Activated naive CD4-positive, alpha-beta T cell treated with anti-CD3 and anti-CD28 coated beads, Interleukin-2, amount 50 U/mL, for 24 hours (primary cell): ENCODE measurements around the gene LRRC74B.
"Not testable (repeated sequence)": the region's sequence is repeated elsewhere in the genome, so short reads cannot be mapped to it uniquely, and the experiment has no call there.

Source experiments
- H3K27ac Mint-ChIP-seq: one replicate; pipeline ENCODE4 v1.8.0; 2021; ENCODE audit warnings: mild to moderate bottlenecking, mixed read lengths
- H3K27me3 Mint-ChIP-seq: one replicate; pipeline ENCODE4 v1.8.0; 2021; ENCODE audit warnings: mixed read lengths
- H3K36me3 Mint-ChIP-seq: one replicate; pipeline ENCODE4 v1.8.0; 2021; ENCODE audit warnings: mixed read lengths
- H3K4me1 Mint-ChIP-seq: one replicate; pipeline ENCODE4 v1.8.0; 2021; ENCODE audit warnings: mixed read lengths
- H3K4me3 Mint-ChIP-seq: one replicate; pipeline ENCODE4 v1.8.0; 2021; ENCODE audit warnings: mild to moderate bottlenecking, mixed read lengths
- H3K9me3 Mint-ChIP-seq: one replicate; pipeline ENCODE4 v1.8.0; 2021; ENCODE audit warnings: mixed read lengths

LRRC74B gene

GRCh38 chr22:21073023-21073422 lies 27.3 kb downstream of the LRRC74B start:
- H3K9me3 Mint-ChIP-seq, result no peaks in the 10 kb centered on the region
- H3K4me1 Mint-ChIP-seq, result no peaks in the 10 kb centered on the region
- no peak overlapping the region for H3K4me3 Mint-ChIP-seq
- H3K27me3 Mint-ChIP-seq, result no peaks in the 10 kb centered on the region
- H3K36me3 Mint-ChIP-seq, result no peaks in the 10 kb centered on the region
- H3K27ac Mint-ChIP-seq, result no peak overlapping the region

- Mint-ChIP-seq H3K9me3 (no peaks in the 10 kb centered on the region), H3K4me3 (no peak overlapping the region), H3K36me3 (no peaks in the 10 kb centered on the region), H3K27ac (no peak overlapping the region), H3K27me3 (no peaks in the 10 kb centered on the region), H3K4me1 (no peaks in the 10 kb centered on the region)
These were observed 27.7 kb downstream of the LRRC74B start for GRCh38 chr22:21073482-21073881.

- H3K36me3 Mint-ChIP-seq, result no peaks in the 10 kb centered on the region
- no peaks in the 10 kb centered on the region for H3K27me3 Mint-ChIP-seq
- H3K27ac Mint-ChIP-seq, result no peak overlapping the region
- H3K9me3 Mint-ChIP-seq, result no peaks in the 10 kb centered on the region
- no peak overlapping the region for H3K4me3 Mint-ChIP-seq
- H3K4me1 Mint-ChIP-seq, result no peaks in the 10 kb centered on the region
These were observed 28.5 kb downstream of the LRRC74B start for GRCh38 chr22:21074102-21074715.

- Mint-ChIP-seq H3K4me3 (no peak overlapping the region), H3K36me3 (no peaks in the 10 kb centered on the region), H3K4me1 (no peaks in the 10 kb centered on the region), H3K9me3 (no peaks in the 10 kb centered on the region), H3K27me3 (no peaks in the 10 kb centered on the region), H3K27ac (no peak overlapping the region)
These were observed 29.9 kb downstream of the LRRC74B start for GRCh38 chr22:21075516-21076138.

GRCh38 chr22:21076912-21077625 lies 31.3 kb downstream of the LRRC74B start:
- Mint-ChIP-seq H3K9me3 (no peaks in the 10 kb centered on the region), H3K36me3 (no peaks in the 10 kb centered on the region), H3K4me1 (no peaks in the 10 kb centered on the region), H3K27ac (no peak overlapping the region), H3K4me3 (no peak overlapping the region), H3K27me3 (no peaks in the 10 kb centered on the region)

GRCh38 chr22:21077884-21078508 lies 32.2 kb downstream of the LRRC74B start:
- no peaks in the 10 kb centered on the region for H3K4me1 Mint-ChIP-seq
- H3K4me3 Mint-ChIP-seq, result no peak overlapping the region
- no peak overlapping the region for H3K27ac Mint-ChIP-seq
- H3K27me3 Mint-ChIP-seq, result no peaks in the 10 kb centered on the region
- no peaks in the 10 kb centered on the region for H3K9me3 Mint-ChIP-seq
- no peaks in the 10 kb centered on the region for H3K36me3 Mint-ChIP-seq

- no peaks in the 10 kb centered on the region for H3K4me1 Mint-ChIP-seq
- H3K27me3 Mint-ChIP-seq, result no peaks in the 10 kb centered on the region
- H3K9me3 Mint-ChIP-seq, result no peaks in the 10 kb centered on the region
- H3K4me3 Mint-ChIP-seq, result no peak overlapping the region
- H3K36me3 Mint-ChIP-seq, result no peaks in the 10 kb centered on the region
- no peak overlapping the region for H3K27ac Mint-ChIP-seq
These were observed 33.2 kb downstream of the LRRC74B start for GRCh38 chr22:21078916-21079315.

GRCh38 chr22:21079493-21079892 lies 33.7 kb downstream of the LRRC74B start:
- Mint-ChIP-seq H3K9me3 (no peaks in the 10 kb centered on the region), H3K4me1 (no peaks in the 10 kb centered on the region), H3K27ac (no peak overlapping the region), H3K4me3 (no peak overlapping the region), H3K36me3 (no peaks in the 10 kb centered on the region), H3K27me3 (no peaks in the 10 kb centered on the region)

GRCh38 chr22:21080435-21081137 lies 34.8 kb downstream of the LRRC74B start:
- H3K27me3 Mint-ChIP-seq, result no peaks in the 10 kb centered on the region
- no peaks in the 10 kb centered on the region for H3K9me3 Mint-ChIP-seq
- H3K4me1 Mint-ChIP-seq, result no peaks in the 10 kb centered on the region
- H3K36me3 Mint-ChIP-seq, result no peaks in the 10 kb centered on the region
- H3K27ac Mint-ChIP-seq, result no peak overlapping the region
- no peak overlapping the region for H3K4me3 Mint-ChIP-seq

GRCh38 chr22:21082248-21082647 lies 36.5 kb downstream of the LRRC74B start:
- H3K9me3 Mint-ChIP-seq, result no peaks in the 10 kb centered on the region
- no peak overlapping the region for H3K4me3 Mint-ChIP-seq
- no peaks in the 10 kb centered on the region for H3K27me3 Mint-ChIP-seq
- H3K4me1 Mint-ChIP-seq, result no peaks in the 10 kb centered on the region
- no peaks in the 10 kb centered on the region for H3K36me3 Mint-ChIP-seq
- H3K27ac Mint-ChIP-seq, result no peak overlapping the region

- Mint-ChIP-seq H3K27me3 (peaks cover 1% of the 10 kb centered on the region), H3K36me3 (no peaks in the 10 kb centered on the region), H3K27ac (no peak overlapping the region)
These were observed 41.4 kb downstream of the LRRC74B start for GRCh38 chr22:21087119-21087518.

GRCh38 chr22:21087926-21088325 lies 42.2 kb downstream of the LRRC74B start:
- H3K36me3 Mint-ChIP-seq, H3K27me3 Mint-ChIP-seq, H3K27ac Mint-ChIP-seq, H3K9me3 Mint-ChIP-seq, H3K4me3 Mint-ChIP-seq, H3K4me1 Mint-ChIP-seq: not testable (repeated sequence)

More at GRCh38 chr22:21087119-21087518, 41.4 kb downstream of the LRRC74B start:
- no peaks in the 10 kb centered on the region for H3K9me3 Mint-ChIP-seq
- H3K4me1 Mint-ChIP-seq, result no peaks in the 10 kb centered on the region
- no peak overlapping the region for H3K4me3 Mint-ChIP-seq

- H3K36me3 Mint-ChIP-seq, H3K27ac Mint-ChIP-seq, H3K9me3 Mint-ChIP-seq, H3K4me1 Mint-ChIP-seq, H3K4me3 Mint-ChIP-seq, H3K27me3 Mint-ChIP-seq: not testable (repeated sequence)
These were observed 45.5 kb downstream of the LRRC74B start for GRCh38 chr22:21091220-21091619.

GRCh38 chr22:21092797-21093554 lies 47.2 kb downstream of the LRRC74B start:
- H3K27me3 Mint-ChIP-seq, result peaks cover 1% of the 10 kb centered on the region
- no peaks in the 10 kb centered on the region for H3K4me1 Mint-ChIP-seq
- no peak overlapping the region for H3K4me3 Mint-ChIP-seq
- no peaks in the 10 kb centered on the region for H3K36me3 Mint-ChIP-seq
- no peak overlapping the region for H3K27ac Mint-ChIP-seq
- H3K9me3 Mint-ChIP-seq, result no peaks in the 10 kb centered on the region

- H3K4me3 Mint-ChIP-seq, H3K4me1 Mint-ChIP-seq, H3K36me3 Mint-ChIP-seq, H3K27ac Mint-ChIP-seq, H3K9me3 Mint-ChIP-seq, H3K27me3 Mint-ChIP-seq: not testable (repeated sequence)
These were observed 47.9 kb downstream of the LRRC74B start for GRCh38 chr22:21093555-21094137.
